Measurements from ENCODE around the gene ZNF804A.

Gene ZNF804A

GRCh38 chr2:184971546-184972068 lies 373.3 kb downstream of the ZNF804A start:
- no peak for DNase-seq

Measured in NCI-H1105 (cell line).